Stimulated activated CD4-positive, alpha-beta T cell treated with anti-CD3 and anti-CD28 coated beads, Interleukin-4, amount 100 ng/mL, for 1 hour (primary cell): ENCODE measurements around the gene ACSS1.

Experiments
- DNase-seq: peaks from one replicate; pipeline ENCODE4 v3.0.0-alpha.2; 2020

ACSS1 gene

DNA sequence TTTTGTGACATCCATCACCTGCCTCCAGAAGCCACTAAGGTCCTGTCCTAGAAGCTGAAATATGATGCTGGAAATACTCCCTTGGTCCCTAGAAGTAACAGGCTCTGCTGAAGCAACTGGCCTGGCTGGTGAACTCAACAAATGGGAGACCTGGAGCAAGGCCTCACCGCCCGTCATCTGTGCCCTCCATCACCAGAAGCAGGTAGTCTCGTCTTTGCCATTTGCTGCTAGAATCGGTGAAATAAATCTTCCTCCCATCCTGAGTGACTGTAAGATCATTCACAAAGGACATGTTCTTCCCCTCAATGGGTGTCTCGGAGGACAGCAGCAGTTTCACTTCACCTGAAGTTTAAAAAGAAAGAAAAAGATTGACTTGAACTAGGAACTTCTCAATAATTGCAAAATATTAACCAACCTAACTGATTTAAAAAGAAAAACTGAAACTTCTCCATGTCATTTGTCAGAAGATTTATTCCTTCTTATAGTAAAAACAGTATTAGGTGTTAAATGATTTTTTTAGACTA, 87.8 kb downstream of the ACSS1 start:
- DNase-seq: no peak

DNA sequence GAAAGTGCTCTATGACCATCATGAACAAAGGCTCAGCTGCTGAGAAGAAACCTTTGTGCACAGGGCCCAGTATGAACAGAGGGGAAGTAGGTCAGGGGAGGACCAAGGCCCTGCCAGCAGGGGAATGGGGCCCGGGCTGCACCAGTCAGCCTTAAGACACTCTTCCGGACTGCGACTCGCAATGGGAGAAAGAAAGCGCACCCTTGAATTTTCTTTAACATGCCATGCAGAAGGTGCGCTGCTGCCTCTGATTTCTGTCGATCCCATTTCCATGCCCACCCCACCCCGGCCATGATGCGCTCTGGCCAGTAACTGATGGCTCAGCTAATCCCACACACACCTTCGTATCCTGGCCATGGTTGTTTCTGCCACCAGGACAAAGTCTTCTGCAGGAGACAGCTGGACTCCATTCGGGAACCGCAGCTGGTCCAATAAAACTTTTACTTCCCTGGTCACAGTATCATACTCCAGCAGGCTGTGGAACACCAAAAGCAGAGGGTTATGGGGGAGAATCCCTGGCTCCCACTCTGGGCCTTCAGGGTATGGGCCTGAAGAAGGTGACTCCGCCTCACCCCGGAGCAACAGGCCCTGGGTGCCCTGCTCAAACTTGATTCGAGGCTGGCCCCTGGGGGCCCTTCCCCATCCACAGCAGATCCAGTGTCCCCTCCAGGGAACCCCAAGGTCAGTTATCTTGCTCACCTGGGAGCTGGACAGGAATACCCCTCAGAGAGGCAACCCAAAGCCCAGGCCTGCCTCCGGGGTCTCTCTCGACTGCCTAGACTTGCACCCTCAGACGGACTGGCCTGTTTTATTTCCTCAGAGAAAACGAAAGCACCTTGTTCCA, 88.5 kb downstream of the ACSS1 start:
- no peak for DNase-seq

DNA sequence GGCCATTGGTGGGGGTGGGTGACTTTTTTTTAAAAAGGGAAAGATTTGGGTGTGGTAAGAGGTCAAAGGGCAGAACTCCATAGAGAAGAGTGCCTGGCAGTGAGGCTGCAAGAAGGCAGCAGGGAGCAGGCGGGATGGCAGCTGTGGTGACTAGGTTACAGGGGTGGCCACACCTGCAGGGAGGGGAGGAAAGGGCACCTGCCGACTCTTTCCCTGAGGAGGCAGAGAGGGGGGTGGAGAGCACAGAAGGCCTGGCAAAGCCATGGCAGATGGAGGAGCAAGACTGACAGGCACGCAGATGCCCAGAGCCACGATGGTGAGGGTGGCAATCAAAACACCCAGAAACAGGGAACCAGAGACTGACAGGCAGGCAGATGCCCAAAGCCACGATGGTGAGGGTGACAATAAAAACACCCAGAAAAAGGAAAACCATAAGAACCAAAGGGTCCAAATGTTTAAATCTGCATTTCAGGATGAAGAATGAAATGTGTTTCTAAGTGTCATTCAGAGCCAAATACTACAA, 89.6 kb downstream of the ACSS1 start:
- no peak for DNase-seq

DNA sequence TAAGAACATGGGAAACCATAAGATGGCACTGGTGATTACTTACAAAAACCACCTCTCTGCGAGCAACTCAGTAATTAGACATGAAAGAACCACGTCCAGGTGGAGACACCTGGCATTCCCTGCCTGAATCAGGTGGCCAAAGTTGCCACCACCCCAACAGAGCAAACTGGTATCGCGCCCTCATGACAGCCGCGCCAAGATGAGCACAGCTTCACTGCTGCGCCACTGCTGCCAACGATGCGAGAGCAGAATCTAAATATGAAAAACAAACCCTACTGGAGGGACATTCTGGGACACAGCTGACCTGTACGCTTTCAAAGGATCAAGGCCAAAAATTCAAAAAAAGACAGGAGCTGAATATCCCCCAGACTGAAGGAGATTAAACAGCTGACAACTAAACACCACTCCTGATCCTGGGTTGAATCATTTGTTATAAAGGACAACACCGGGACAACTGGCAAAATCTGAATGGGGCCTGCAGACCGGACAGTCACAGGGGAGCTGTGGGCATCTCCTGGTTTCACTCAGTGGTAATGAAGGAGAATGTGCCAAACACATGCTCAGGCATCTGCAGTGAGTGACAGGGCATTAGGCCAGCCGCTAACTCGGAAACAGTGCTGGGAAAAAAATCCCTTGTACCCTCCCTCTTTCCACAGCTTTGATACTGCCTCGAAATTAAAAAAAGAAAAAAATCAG, 91.5 kb downstream of the ACSS1 start:
- no peak for DNase-seq

DNA sequence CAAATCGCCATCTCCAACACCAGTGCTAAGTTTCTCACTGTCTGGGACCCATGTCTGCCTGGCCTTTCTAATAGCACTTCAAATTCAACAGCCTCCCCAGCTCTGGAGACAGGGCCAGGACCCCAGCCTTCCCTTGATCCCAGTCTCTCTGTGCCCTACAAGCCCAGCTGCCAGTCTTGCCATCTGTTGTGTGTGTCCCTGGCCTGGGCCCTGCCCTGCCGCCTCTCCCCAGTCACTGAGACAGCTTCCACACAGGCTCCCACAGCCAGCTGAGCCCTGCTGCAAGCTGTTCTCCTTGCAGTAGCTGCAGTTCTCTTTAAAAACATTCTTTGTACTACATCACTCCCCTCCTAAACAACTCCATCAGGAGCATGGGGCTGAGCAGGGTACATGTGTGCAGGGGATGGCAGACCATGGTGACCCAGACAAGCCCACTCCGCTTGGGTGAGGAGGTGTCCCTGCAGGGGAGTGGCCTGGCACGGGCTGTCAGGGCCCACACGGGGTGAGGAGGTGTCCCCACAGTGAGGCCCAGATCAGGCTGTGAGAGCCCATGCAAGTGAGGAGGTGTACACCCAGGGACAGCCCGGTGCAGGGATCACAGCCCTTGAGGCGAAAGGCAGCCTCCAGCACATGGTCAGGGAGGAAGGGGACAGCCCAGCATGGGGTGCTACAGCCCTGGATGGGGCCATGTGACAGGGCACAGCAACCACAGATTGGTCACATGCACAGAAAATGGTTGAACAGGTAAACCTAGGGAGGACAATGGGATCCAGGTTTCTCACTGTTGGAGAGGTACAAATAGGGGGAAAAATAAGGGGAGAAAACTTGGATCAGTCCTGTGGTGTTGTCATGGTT, 92.6 kb downstream of the ACSS1 start:
- DNase-seq: no peak

DNA sequence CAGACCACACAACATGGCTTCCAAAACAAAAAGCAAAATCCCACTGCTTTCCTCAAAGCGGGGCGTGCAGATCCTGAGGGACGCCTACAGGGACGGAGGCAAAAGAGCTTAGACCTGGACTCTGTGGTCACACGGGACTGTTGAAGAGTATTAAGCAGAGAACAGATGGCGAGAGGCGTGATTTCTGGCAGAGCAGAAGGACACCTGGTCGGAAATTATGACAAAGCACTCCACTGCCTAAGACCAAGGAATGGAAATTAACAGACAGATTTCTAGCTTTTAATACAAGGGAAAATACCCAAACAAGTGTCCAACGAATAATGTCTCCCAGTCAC, 93.5 kb downstream of the ACSS1 start:
- DNase-seq: no peak

DNA sequence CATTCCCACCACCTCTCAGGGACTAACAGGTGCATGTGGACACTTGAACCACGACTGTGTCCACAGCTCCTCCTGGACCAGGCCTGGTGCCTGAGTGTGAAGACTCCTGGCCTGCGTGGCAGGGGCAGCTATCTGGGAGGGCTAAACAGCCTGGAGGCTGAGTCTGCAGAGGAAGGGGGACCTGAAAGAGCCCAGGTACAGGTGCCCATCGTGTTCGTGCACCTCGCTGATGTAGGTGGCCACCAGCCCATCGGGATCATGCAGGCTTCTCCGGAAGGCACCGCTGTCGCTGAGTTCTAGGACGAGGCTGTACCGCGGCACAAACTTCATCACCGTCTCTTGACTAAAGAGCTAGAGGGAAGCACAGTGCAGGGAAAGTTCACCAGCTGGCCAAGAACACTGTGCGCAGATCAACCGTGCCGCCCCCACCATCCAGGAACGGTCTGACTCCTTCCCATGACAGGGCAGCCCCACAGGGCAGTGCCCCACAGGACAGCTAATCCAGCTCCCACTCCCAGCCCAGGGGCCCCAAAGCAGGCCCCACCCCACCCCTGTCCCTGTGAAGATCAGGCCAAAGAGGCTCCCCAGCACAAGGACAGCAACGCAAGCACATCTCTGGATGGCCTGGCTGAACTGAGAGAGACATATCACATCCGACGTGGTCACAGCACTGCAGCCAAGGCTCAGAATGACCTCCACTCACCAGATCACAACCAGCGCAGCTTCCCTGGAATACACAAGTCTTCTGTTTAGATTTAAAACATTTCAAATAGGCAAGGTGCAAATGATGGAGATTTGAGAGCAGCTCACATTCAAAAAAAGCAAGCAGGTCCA, 94.0 kb downstream of the ACSS1 start:
- no peak for DNase-seq

DNA sequence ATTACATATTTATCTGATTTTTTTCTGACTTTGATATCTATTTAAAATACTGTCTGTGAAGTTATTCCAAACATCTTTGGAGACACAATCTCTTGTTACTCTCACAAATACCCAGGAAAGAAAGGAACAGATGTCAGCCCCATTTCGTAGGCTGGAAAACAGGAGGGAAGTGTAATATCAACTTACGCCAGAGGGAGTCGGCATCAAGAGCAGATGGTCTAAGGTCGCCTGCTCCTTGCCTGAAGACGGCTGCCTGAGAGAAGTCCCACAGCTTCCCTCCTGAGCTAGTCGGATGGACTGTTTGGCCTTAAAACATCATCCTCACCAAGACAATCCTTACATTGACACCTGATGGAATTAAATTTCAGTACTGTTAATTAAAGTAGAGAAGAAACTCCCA, 95.4 kb downstream of the ACSS1 start:
- no peak for DNase-seq

DNA sequence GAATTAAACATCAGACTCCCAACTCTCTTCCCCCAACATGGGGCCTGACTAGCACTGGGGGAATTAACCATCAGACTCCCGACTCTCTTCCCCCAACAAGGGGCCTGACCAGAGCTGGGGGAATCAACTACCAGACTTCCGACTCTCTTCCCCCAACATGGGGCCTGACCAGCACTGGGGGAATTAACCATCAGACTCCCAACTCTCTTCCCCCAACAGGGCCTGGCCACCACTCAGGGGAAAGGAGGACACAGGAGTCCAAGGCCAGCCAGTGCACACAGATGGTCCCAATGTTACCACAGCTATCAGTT, 95.8 kb downstream of the ACSS1 start:
- DNase-seq: no peak

DNA sequence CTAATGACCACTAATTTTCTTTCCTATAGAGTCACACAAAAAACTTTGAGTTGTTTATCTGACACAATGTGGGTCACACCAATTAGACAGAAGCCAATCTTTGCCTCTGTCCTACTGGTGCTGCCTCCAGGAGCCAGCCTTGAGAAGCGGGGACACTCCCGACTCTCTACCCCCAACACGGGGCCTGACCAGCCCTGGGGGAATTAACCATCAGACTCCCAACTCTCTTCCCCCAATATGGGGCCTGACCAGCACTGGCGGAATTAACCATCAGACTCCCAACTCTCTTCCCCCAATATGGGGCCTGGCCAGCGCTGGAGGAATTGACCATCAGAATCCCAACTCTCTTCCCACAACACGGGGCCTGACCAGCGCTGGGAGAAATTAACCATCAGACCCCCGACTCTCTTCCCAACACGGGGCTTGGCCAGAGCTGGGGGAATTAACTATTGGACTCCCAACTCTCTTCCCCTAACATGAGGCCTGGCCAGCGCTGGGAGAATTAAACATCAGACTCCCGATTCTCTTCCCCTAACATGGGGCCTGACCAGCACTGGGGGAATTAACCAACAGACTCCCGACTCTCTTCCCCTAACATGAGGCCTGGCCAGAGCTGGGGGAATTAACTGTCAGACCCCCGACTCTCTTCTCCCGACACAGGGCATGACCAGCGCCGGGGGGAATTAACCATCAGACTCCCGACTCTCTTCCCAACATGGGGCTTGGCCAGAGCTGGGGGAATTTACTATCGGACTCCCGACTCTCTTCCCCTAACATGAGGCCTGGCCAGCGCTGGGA, 96.4 kb downstream of the ACSS1 start:
- DNase-seq: no peak

DNA sequence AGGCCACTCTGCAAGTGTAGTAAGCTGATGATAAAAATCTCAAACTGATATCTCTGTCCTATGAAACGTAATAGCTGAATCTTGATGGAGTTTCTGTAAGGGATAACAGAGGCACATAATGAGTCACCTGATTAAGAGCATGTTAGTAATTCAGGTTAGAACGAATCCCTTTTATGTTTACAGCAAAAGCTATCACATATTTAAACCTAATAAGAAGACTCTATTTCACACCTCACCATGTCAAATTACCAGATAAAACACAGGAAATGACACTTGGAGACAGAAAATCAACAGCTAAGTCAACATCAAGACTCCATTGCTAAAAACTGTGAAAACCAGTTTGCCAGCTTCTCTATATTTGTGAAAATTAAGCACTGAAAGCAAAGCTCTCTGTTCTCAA, 97.1 kb downstream of the ACSS1 start:
- no peak for DNase-seq

DNA sequence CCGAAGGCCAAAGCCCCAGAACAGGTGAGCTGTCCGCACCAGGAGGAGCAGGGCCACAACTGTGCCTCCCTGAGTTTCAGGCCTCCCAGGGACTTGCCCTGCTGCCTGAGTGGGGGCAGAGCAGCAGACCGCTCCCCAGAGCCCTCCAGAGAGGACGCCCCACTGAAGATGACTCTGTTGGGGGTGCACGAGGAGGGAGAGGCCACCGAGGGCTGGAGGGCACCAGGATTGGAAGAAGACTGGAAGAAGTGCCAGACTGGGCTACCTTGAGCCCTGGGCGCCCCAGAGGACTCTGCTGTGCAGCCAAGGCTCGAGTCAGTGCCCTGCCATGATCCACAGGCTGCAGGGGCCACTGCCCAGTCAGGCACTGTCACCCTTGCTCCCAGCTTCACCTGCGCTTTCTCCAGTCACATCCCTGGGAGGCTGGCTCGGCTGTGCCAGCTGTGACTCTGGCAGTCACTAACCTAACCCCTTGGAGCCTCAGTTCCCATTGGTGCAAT, 97.6 kb downstream of the ACSS1 start:
- no peak for DNase-seq

DNA sequence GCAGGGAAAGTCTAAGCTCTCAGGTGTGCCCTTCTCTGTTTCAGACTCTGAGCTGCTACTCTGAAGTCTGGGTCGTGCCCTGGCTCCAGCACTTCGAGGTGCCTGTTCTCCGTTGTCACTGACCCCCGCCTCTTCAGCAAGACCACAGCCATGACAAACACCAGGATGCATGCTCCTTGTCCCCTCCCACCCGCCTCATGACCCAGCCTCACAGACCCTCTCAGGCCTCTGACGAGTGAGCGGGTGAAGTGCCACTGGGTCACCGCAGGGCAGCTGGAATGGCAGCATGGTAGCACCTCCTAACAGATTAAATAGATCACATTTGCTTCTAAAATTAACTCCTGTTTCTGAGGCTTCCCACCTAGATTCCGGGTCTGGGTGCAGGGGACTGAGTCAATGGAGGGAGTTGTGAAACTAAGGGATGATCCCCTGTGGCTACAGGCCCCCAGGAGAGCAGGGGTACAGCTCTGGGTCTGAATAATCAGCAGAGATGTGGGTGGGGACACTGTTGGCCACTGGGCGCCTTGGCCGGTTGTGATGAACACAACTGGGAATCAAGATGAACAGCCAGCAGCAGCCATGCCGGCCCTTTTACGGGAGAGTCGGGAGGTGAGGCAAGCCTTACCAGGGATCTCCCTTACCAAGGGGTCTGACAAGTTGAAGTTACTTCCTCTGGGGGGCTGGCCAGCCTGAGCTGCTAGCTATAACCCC, 98.2 kb downstream of the ACSS1 start:
- no peak for DNase-seq

DNA sequence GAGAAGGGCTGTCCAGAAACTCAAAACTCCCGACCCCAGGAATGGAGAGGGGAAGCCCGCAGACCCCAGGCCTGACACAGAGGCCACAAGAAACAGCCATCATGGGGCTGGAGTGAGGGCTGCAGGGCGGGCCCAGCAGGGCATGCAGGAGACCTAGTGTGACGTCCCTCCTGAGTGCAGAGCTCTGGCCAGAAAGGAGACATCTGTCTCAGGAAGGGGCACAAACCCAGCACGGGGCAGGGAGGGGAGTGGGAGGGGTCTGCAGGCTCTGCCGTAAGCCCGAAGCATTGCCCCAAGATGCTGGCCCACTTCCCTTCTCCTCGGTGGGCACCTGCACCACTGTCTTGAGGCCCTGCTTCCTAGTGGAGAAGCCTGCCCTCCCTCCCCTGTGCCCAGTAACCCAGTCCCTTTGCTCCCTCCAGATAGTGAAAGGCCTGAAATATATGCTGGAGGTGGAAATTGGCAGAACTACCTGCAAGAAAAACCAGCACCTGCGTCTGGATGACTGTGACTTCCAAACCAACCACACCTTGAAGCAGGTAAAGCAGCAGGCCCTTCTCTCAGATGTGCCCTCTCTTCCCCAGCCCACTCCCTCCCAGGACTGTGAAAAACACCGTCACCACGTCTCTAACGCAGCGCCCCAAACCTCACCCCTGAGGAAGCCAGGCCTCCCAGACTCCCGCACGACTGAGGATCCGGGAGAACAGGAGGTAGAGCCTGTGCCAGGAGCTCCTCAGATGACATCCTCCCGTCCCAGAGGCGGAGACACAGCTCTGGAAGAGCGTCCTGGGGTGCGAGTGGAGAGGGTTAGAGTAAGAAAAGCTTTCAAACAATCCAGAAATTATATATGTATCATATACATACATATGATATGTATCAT, 99.2 kb downstream of the ACSS1 start:
- no peak for DNase-seq

DNA sequence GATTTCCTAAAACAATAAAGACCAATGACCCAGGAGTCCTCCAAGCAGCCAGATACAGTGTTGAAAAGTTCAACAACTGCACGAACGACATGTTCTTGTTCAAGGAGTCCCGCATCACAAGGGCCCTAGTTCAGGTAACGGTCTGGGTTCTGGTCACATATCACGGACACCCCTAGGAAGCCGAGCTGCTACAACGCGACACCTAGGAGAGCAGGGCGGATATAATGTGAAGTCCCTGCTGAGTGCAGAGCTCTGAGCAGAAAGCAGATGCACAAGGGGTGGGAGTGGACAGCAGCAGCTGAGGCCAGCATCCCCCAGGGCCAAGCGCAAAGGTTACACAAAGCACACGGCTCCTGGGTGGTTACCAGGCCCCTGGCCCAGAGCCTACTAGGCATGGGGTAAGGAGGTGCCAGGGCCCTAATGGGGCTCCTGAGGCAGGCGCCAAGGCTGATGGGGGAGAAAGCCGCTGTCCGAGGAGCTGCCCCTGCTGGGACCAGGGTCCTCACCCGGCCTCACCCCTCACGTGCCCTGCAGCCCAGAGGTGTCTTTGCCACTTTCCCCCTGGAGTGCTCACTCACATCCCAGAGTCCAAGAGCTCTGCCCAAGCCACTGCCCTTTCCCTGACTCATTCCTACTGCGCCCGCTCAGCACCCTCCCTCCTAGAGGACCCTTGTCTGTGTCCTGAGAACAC, 100.5 kb downstream of the ACSS1 start:
- DNase-seq: no peak
